GM21825 (cell line): ENCODE results near the gene MYADML2.

Experiments used
- ATAC-seq: cut with Tn5 transposase; IDR thresholded peaks from one replicate; pipeline ENCODE4 v1.9.1; 2021; ENCODE audit warnings: mild to moderate bottlenecking, moderate library complexity; ENCODE audit not compliant: unreplicated experiment

The MYADML2 gene

GRCh38 chr17:81912441-81913309, 34.4 kb downstream of the MYADML2 start:
- no peak for ATAC-seq

GRCh38 chr17:81911969-81912368, 35.1 kb downstream of the MYADML2 start:
- no peak for ATAC-seq

GRCh38 chr17:81911277-81911961, 35.6 kb downstream of the MYADML2 start, which contains the start of gene PCYT2:
TSS of gene PCYT2 (minus strand) at chr17:81911399. CDS start at chr17:81911355, 44 bp downstream.
- ATAC-seq = peak; percentile 55

- peak; percentile 15 for ATAC-seq
Measured at GRCh38 chr17:81910840-81911276, 36.2 kb downstream of the MYADML2 start.

- ATAC-seq = no peak
Measured at GRCh38 chr17:81909966-81910839, 36.8 kb downstream of the MYADML2 start.

- ATAC-seq = no peak
Measured at GRCh38 chr17:81909231-81909630, 37.8 kb downstream of the MYADML2 start.

- no peak for ATAC-seq
Measured at GRCh38 chr17:81908793-81909192, 38.2 kb downstream of the MYADML2 start.

- no peak for ATAC-seq
Measured at GRCh38 chr17:81907219-81908145, 39.6 kb downstream of the MYADML2 start.

- ATAC-seq = no peak
Measured at GRCh38 chr17:81906476-81907218, 40.4 kb downstream of the MYADML2 start.

- no peak for ATAC-seq
Measured at GRCh38 chr17:81905993-81906392, 41.0 kb downstream of the MYADML2 start.

GRCh38 chr17:81905424-81905875, 41.6 kb downstream of the MYADML2 start:
- ATAC-seq = no peak

- no peak for ATAC-seq
Measured at GRCh38 chr17:81904600-81905423, 42.2 kb downstream of the MYADML2 start.

GRCh38 chr17:81903896-81904599, 43.0 kb downstream of the MYADML2 start:
- no peak for ATAC-seq

GRCh38 chr17:81903415-81903831, 43.6 kb downstream of the MYADML2 start:
- ATAC-seq = no peak

GRCh38 chr17:81902653-81903414, 44.2 kb downstream of the MYADML2 start:
- no peak for ATAC-seq

GRCh38 chr17:81902023-81902652, 44.9 kb downstream of the MYADML2 start, which contains the start of gene NPB:
TSS of gene NPB (plus strand) at chr17:81902238. CDS start at chr17:81902278, 40 bp downstream.
- no peak for ATAC-seq
